Nephron (organoid): ENCODE measurements around the gene LPAR1.

Experiments used
- H3K27ac Mint-ChIP-seq, 3 experiments: 2 replicates each; pipeline ENCODE4 v1.8.0; 2020; ENCODE audit warnings: mixed read lengths in 3 of 3, mild to moderate bottlenecking in 2 of 3, moderate library complexity in 1 of 3
- H3K27me3 Mint-ChIP-seq: 2 replicates; pipeline ENCODE4 v1.8.0; 2021; ENCODE audit warnings: low read depth, mild to moderate bottlenecking, moderate library complexity, mixed read lengths
- H3K36me3 Mint-ChIP-seq: 2 replicates; pipeline ENCODE4 v1.8.0; 2020; ENCODE audit warnings: low read depth, mixed read lengths
- H3K4me1 Mint-ChIP-seq: 2 replicates; pipeline ENCODE4 v1.8.0; 2020; ENCODE audit warnings: mixed read lengths
- H3K4me3 Mint-ChIP-seq, 3 experiments: 2 replicates each; pipeline ENCODE4 v1.8.0; 2020; ENCODE audit warnings: mild to moderate bottlenecking in 3 of 3, mixed read lengths in 3 of 3, moderate library complexity in 2 of 3
- H3K9me3 Mint-ChIP-seq: 2 replicates; pipeline ENCODE4 v1.8.0; 2020; ENCODE audit warnings: mixed read lengths
- TF ChIP-seq, protein P1 (sequence below), 3 experiments: fragments of 200-600 bp; sonication (generic); IDR thresholded peaks; one replicate each; pipeline ENCODE4 v1.5.0; 2021; ENCODE audit warnings: antibody characterized with exemption in 3 of 3; ENCODE audit not compliant: unreplicated experiment in 3 of 3

LPAR1 gene

DNA sequence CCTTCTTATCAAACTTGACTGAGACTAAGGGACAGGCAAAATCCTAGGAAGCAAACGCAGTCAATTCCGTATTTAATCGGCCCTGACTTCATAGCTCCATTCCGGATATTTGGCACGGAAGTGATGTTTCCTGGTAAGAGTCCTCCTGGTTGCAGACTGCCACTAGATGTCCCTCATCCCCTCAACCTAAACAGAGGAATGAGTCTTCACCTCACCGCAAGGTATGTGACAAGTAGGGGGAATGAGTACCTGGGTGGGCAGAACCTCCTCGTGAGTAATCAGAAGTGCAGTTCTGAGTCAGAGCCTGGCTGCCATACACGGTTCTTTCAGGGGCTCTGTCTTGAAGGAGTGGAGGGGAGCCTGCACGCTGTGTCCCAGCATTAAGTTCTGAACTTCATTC lies 196.1 kb downstream of the LPAR1 start:
- no peak overlapping the region for H3K4me3 Mint-ChIP-seq
- H3K36me3 Mint-ChIP-seq, result no peaks in the 10 kb centered on the region
- no peak overlapping the region for H3K27ac Mint-ChIP-seq
- no peaks in the 10 kb centered on the region for H3K9me3 Mint-ChIP-seq
- TF ChIP-seq, protein P1, sequence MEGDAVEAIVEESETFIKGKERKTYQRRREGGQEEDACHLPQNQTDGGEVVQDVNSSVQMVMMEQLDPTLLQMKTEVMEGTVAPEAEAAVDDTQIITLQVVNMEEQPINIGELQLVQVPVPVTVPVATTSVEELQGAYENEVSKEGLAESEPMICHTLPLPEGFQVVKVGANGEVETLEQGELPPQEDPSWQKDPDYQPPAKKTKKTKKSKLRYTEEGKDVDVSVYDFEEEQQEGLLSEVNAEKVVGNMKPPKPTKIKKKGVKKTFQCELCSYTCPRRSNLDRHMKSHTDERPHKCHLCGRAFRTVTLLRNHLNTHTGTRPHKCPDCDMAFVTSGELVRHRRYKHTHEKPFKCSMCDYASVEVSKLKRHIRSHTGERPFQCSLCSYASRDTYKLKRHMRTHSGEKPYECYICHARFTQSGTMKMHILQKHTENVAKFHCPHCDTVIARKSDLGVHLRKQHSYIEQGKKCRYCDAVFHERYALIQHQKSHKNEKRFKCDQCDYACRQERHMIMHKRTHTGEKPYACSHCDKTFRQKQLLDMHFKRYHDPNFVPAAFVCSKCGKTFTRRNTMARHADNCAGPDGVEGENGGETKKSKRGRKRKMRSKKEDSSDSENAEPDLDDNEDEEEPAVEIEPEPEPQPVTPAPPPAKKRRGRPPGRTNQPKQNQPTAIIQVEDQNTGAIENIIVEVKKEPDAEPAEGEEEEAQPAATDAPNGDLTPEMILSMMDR (IDR thresholded peaks at IDR 0.05; ENCODE audit: unreplicated experiment in 3 of 3), result no peak
- H3K4me1 Mint-ChIP-seq, result no peaks in the 10 kb centered on the region
- no peaks in the 10 kb centered on the region for H3K27me3 Mint-ChIP-seq

DNA sequence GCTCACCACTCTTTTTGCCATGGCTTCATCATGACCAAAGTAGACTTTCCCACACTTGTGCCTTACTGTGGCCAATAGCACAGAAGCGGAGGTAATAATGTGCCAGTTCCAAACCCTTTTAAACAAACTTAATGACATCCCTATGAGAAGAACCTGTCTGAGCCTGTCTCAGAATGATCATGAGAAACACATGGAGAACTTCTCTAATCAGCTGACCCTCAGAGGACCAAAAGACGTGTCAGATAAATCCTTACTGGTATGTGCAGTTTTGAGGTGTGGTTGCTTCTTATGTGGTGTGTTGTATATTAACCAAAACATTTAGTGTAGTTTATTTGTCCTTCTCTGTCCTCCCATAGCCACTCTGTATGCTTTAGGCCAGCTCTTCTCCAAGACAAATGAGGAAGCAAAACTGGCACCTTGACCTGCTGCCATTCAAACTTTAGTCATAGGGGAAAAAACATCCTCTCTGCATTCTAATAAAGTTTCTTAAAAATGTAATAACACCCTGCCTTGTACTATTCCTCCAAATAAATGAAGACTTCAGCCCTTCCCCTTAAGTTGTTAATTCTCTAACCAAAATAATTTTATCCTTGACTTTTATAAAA lies 200.8 kb downstream of the LPAR1 start:
- H3K9me3 Mint-ChIP-seq, result no peaks in the 10 kb centered on the region
- peaks cover 5% of the 10 kb centered on the region for H3K4me1 Mint-ChIP-seq
- no peaks in the 10 kb centered on the region for H3K36me3 Mint-ChIP-seq
- H3K4me3 Mint-ChIP-seq, result no peak overlapping the region
- H3K27me3 Mint-ChIP-seq, result no peaks in the 10 kb centered on the region
- TF ChIP-seq, protein P1 (IDR thresholded peaks at IDR 0.05; ENCODE audit: unreplicated experiment in 3 of 3), result no peak
- H3K27ac Mint-ChIP-seq, result no peak overlapping the region

DNA sequence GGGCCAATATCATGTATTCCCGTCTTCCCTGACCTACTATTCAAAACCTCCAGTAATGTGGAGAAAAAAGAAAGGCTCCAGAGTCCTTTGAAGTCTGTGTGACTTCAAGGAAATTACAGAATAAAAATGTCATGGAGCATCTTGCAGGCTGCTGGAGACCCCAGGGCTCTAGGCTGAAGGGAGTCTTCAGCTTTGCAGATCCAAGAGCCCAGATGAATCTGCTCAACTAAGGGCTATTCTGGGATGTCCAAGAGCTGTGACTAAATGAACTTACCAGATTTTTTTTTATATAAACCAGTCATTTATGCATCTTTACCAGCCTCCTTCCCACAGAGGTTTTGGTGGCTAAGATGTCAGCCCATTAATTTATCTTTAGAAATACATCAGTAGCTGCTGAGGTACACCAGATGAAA lies 202.4 kb downstream of the LPAR1 start:
- TF ChIP-seq, protein P1 (IDR thresholded peaks at IDR 0.05; ENCODE audit: unreplicated experiment in 3 of 3), result no peak
- Mint-ChIP-seq H3K27ac (peak overlapping the region in 1 of 3 experiments; percentile 75), H3K4me1 (peaks cover 5% of the 10 kb centered on the region), H3K4me3 (no peak overlapping the region), H3K36me3 (no peaks in the 10 kb centered on the region), H3K27me3 (no peaks in the 10 kb centered on the region), H3K9me3 (no peaks in the 10 kb centered on the region)

DNA sequence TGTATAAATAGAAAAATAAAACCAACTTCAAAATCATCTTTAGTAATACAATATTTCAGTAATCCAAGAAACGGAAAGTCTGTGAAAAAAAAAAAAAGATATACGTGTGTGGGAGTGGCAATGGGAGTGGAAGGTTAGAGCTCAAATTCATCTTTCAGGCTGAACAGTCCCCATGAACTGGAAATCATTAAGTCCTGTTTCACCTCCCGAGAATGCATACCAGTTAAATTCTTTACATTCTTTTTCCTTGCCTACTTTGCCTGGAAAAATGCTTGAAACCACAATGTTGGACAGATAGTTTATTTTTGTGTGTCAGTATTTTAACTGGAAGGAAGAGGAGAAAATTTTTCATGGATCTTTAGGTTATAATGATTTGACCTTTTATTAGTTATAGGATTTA lies 202.9 kb downstream of the LPAR1 start:
- Mint-ChIP-seq H3K27me3 (no peaks in the 10 kb centered on the region), H3K27ac (peak overlapping the region in 1 of 3 experiments; percentile 75), H3K9me3 (no peaks in the 10 kb centered on the region), H3K4me1 (peaks cover 5% of the 10 kb centered on the region), H3K36me3 (no peaks in the 10 kb centered on the region), H3K4me3 (no peak overlapping the region)
- TF ChIP-seq, protein P1 (IDR thresholded peaks at IDR 0.05; ENCODE audit: unreplicated experiment in 3 of 3), result no peak

DNA sequence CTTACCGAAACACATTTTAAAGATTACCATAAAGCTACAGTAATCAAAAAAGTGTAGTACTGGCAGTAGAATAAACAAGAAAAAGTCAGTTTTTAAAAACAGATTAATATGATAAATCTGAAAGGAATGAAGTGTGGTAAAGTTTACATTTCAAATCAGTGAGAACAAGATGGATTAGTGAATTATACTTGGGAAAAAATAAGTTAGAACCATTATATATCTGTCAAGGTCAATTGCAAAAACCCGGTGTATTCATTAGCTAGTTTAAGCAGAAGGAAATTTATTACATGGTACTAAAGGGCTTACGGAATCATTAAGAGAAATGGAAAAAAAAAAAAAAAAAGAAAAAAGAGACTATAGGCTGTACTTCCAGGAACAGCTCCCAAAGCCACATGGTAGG lies 205.3 kb downstream of the LPAR1 start:
- H3K4me3 Mint-ChIP-seq, result no peak overlapping the region
- H3K27me3 Mint-ChIP-seq, result no peaks in the 10 kb centered on the region
- H3K9me3 Mint-ChIP-seq, result no peaks in the 10 kb centered on the region
- peaks cover 11% of the 10 kb centered on the region for H3K4me1 Mint-ChIP-seq
- H3K36me3 Mint-ChIP-seq, result no peaks in the 10 kb centered on the region
- TF ChIP-seq, protein P1 (IDR thresholded peaks at IDR 0.05; ENCODE audit: unreplicated experiment in 3 of 3), result no peak
- H3K27ac Mint-ChIP-seq, result no peak overlapping the region

DNA sequence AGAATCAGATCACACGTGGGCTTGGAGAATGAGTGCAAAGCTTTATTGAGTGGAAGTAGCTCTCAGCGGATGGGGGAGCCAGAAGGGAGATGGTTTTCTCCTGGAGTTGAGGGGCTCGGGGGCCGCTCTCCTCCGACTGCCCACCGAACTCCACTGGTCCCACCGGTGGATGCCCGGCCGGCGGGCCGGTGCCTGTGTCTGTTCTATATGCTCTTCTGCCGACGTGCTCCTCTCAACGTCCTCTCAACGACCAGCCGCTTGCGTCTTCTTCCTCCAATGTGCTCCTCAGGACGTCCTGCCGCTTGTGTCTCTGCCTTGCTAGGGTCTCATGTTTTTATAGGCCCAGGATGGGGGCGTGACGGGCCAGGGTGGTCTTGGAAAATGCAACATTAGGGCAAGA lies 207.8 kb downstream of the LPAR1 start:
- Mint-ChIP-seq H3K9me3 (peaks cover 4% of the 10 kb centered on the region), H3K27ac (no peak overlapping the region), H3K27me3 (no peaks in the 10 kb centered on the region), H3K36me3 (no peaks in the 10 kb centered on the region), H3K4me3 (no peak overlapping the region), H3K4me1 (peaks cover 7% of the 10 kb centered on the region)
- TF ChIP-seq, protein P1 (IDR thresholded peaks at IDR 0.05; ENCODE audit: unreplicated experiment in 3 of 3), result no peak
